ENCODE data around the gene POLR2E.

DNA sequence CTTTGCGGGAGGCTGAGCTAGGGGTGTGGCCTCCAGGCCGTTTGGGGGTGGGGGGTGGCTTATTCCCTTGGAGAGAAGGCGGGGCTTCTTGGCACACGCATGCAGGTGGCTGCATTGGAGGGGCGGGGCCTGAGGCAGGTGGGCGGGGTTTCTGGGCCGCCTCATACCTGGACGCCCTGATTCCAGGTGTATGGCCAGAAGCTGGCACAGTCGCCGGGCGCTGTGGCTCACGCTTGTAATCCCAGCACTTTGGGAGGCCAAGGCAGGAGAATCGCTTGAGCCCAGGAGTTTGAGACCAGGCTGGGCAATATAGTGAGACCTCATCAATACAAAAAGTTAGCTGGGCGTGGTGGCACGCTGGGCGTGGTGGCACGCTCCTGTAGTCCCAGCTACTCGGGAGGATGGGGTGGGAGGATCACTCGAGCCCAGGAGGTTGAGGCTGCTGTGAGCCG lies 47.5 kb downstream of the POLR2E start:
- no peak for TF ChIP-seq EP300 (IDR thresholded peaks at IDR 0.05)
- TF ChIP-seq, protein P1, sequence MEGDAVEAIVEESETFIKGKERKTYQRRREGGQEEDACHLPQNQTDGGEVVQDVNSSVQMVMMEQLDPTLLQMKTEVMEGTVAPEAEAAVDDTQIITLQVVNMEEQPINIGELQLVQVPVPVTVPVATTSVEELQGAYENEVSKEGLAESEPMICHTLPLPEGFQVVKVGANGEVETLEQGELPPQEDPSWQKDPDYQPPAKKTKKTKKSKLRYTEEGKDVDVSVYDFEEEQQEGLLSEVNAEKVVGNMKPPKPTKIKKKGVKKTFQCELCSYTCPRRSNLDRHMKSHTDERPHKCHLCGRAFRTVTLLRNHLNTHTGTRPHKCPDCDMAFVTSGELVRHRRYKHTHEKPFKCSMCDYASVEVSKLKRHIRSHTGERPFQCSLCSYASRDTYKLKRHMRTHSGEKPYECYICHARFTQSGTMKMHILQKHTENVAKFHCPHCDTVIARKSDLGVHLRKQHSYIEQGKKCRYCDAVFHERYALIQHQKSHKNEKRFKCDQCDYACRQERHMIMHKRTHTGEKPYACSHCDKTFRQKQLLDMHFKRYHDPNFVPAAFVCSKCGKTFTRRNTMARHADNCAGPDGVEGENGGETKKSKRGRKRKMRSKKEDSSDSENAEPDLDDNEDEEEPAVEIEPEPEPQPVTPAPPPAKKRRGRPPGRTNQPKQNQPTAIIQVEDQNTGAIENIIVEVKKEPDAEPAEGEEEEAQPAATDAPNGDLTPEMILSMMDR (IDR thresholded peaks at IDR 0.05), result no peak
